Transverse colon (tissue), 4 donors: ENCODE results near the gene NFYA. TPM values are rescaled to one million over a fixed set of nuclear protein-coding genes. Genes with fewer than 3 reads are reported as not detected.

ENCODE experiments used
- DNase-seq: peaks from one replicate; pipeline ENCODE4 v3.0.0-alpha.2; 2019
- H3K27ac ChIP-seq, 4 donors: fragments of 200-600 bp; sonication (generic); 2 replicates each; pipeline ENCODE4 v1.5.1; 2016 to 2018; ENCODE audit warnings: inconsistent platforms in 4 of 4
- H3K27me3 ChIP-seq: fragments of 200-600 bp; sonication (generic); 2 replicates; pipeline ENCODE4 v1.5.1; 2017; ENCODE audit warnings: inconsistent platforms
- H3K36me3 ChIP-seq, 4 donors: fragments of 200-600 bp; sonication (generic); 2 replicates each; pipeline ENCODE4 v1.5.1; 2017 to 2019; ENCODE audit warnings: inconsistent platforms in 4 of 4
- H3K4me1 ChIP-seq, 4 donors: fragments of 200-600 bp; sonication (generic); 2 replicates each; pipeline ENCODE4 v1.5.1; 2017 to 2020; ENCODE audit warnings: inconsistent platforms in 4 of 4
- H3K4me3 ChIP-seq, 4 donors: fragments of 200-600 bp; sonication (generic); 1 replicate in 1 of 4; 2 replicates in 3 of 4; pipeline versions ENCODE4 v1.5.1 to v1.6.1; 2017 to 2019; ENCODE audit warnings: inconsistent platforms in 4 of 4
- H3K9me3 ChIP-seq, 2 donors: fragments of 200-600 bp; sonication (generic); 2 replicates each; pipeline ENCODE4 v1.5.1; 2017 to 2019; ENCODE audit warnings: inconsistent platforms in 2 of 2
- EP300 ChIP-seq: sonication (generic); formaldehyde crosslinking; IDR thresholded peaks from one replicate; pipeline ENCODE4 v1.6.1; 2017; ENCODE audit warnings: antibody characterized with exemption, low read depth
- POLR2A ChIP-seq: fragments of 450-650 bp; IDR thresholded peaks from one replicate; pipeline ENCODE4 v1.6.1; 2016; ENCODE audit warnings: antibody characterized with exemption, mild to moderate bottlenecking, moderate library complexity
- POLR2AphosphoS5 ChIP-seq, 3 donors: sonication (generic); formaldehyde crosslinking; IDR thresholded peaks; one replicate each; pipeline ENCODE4 v1.6.1; 2016; ENCODE audit warnings: antibody characterized with exemption in 3 of 3
- WGBS, 2 donors: methylation state at CpG; one replicate each; pipeline ENCODE4 v1.1.5; 2018; ENCODE audit warnings: low coverage in 1 of 2; 5-methylcytosine and 5-hydroxymethylcytosine counted together
- in situ Hi-C, 4 donors: fragments of 200-750 bp; cut with MboI; loops; one replicate each; pipeline versions ENCODE4 v1.15.0 to v1.15.1; 2017; ENCODE audit warnings: low sequenced_read_pairs in 3 of 4, low pct_ligation_motif_present in 1 of 4, low pct_unique_long_range_greater_than_20kb in 1 of 4
- intact Hi-C: fragments of 100-400 bp; cut with DNase I; formaldehyde crosslinking; loops from one replicate; pipeline ENCODE4 v1.15.1; 2023; ENCODE audit warnings: low total_unique reads
- total RNA-seq, 4 donors: library from RNA; depleted of rRNA; stranded (reverse); fragments of >200 nt; gene quantifications; one replicate each; pipeline ENCODE4 v1.1.0, GENCODE V29; 2016
- TF ChIP-seq, protein P1 (sequence below), 5 experiments: fragments of 200-600 bp in 3 of 5; fragments of 450-650 bp in 2 of 5; sonication (generic) in 3 of 5; IDR thresholded peaks; 1 replicate in 2 of 5; 2 replicates in 3 of 5; pipeline ENCODE4 v1.5.1; 2016 to 2017; ENCODE audit warnings: antibody characterized with exemption in 5 of 5, inconsistent platforms in 3 of 5, mild to moderate bottlenecking in 2 of 5, moderate library complexity in 1 of 5

Gene NFYA
- total RNA-seq, 4 donors from 2014 or later: 11.1 to 64.3 (median 20.9) TPM

DNA sequence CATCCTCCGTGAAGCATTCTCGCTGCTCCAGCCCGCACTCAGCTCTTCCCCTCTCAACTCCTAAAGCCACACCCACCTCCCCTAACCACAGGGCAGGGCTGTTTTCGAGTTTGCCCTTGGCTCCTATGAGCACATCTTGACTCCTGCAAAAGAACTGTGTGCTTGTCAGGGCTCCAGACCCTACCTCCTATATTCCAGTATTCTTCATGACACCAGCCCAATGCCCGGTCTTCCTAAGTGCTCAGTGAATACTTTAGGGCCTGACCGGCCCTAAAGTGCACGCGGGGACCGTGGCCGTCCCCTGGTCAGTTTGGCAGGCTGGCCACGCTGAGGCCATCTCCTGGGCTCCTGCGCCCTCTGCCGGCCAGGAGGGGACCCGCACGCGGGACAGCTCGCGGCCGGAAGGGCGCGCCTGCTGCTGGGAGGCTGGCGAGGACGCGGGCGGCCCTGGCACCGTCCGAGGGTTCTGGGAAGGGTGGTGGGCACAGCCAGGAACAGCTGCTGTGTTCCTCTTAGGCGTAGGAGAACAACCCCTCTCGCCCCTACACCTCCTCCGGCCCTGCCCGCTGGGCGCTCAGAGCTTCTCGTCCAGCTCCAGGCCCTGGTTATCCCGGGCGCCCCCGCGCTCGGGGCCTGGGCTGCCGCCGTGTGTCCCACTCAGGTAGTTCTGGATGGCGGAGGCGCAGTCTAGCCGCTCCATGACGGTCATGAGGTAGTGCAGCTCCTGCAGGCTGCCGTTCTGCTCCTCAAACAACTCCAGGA is 44.8 kb upstream of the NFYA start:
- intact Hi-C loops: no loop called here
- DNase-seq: peak; percentile 88
- H3K27ac ChIP-seq: peak overlapping the region; percentile 9 to 73 (median 70)
- H3K9me3 ChIP-seq: no peaks in the 10 kb centered on the region
- no peaks in the 10 kb centered on the region for H3K27me3 ChIP-seq
- 10 to 11% methylated on average over 2 to 45 of the region's 45 CpGs for WGBS, 2 donors
- H3K4me1 ChIP-seq: peaks cover 9 to 20% (median 12%) of the 10 kb centered on the region in 4 donors
- H3K4me3 ChIP-seq: peak overlapping the region; percentile 0 to 52 (median 40)
- no peaks in the 10 kb centered on the region for H3K36me3 ChIP-seq
- TF ChIP-seq POLR2A: peak; percentile 26
- TF ChIP-seq POLR2AphosphoS5 (IDR thresholded peaks at IDR 0.05): peak in 2 of 3 donors; percentile 30
- TF ChIP-seq EP300: no peak
- TF ChIP-seq, protein P1, sequence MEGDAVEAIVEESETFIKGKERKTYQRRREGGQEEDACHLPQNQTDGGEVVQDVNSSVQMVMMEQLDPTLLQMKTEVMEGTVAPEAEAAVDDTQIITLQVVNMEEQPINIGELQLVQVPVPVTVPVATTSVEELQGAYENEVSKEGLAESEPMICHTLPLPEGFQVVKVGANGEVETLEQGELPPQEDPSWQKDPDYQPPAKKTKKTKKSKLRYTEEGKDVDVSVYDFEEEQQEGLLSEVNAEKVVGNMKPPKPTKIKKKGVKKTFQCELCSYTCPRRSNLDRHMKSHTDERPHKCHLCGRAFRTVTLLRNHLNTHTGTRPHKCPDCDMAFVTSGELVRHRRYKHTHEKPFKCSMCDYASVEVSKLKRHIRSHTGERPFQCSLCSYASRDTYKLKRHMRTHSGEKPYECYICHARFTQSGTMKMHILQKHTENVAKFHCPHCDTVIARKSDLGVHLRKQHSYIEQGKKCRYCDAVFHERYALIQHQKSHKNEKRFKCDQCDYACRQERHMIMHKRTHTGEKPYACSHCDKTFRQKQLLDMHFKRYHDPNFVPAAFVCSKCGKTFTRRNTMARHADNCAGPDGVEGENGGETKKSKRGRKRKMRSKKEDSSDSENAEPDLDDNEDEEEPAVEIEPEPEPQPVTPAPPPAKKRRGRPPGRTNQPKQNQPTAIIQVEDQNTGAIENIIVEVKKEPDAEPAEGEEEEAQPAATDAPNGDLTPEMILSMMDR (IDR thresholded peaks at IDR 0.05): peak; percentile 97 to 99 (median 99)
- in situ Hi-C loops: loop anchor here in 3 of 4 donors (10.0 to 25.0 kb wide), 3 partner anchors 133 to 1666 kb away; no protein-coding TSS in a partner anchor

DNA sequence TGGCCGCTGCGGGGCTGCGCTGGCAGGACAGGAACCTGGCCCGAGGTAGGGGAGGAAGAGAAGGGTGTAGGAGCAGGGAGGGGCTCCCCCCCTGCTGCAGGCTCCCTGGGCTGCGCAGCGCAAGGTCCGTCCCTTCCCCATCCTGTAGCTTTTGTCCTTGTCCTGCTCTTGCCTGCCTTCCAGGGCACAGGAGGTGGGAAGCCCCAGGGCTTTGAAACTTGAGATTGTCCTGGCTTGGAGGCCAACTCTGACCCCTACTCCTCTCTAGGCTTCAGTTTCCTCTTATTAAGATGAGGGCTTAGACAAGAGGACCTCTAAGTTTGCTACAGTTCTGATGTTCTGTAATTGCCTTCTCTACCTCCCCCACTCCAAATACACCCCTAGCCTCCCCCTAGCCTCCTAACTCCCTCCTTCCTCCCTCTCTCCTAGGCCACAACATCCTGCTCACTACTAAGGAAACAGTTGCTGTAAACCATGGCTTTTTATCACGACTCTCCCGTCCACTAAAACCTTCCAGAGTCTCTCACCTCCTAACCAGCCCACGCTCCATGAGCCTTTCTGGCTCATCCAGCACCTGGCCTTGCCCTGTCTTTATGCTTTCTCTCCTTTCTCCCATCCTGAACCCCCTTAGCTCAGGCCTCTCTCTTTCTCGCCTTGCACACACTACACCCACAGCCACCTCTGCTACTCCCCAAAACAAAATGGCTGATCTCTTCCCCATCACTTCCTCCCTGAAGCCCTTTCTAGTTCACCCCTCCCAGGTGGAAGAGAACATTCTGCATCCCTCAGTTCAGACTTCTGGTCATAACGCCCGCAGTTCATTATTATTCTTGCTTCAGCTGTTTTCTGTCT is 44.0 kb upstream of the NFYA start:
- Histone ChIP-seq H3K36me3 (no peaks in the 10 kb centered on the region), H3K4me1 (peaks cover 9 to 20% (median 12%) of the 10 kb centered on the region in 4 donors), H3K9me3 (no peaks in the 10 kb centered on the region), H3K27ac (peak overlapping the region; percentile 9 to 73 (median 70)), H3K4me3 (peak overlapping the region; percentile 0 to 52 (median 40)), H3K27me3 (no peaks in the 10 kb centered on the region)
- in situ Hi-C loops (loop anchor here in 3 of 4 donors (10.0 to 25.0 kb wide), 3 partner anchors 134 to 1666 kb away; no protein-coding TSS in a partner anchor), intact Hi-C loops (no loop called here)
- no peak for DNase-seq
- TF ChIP-seq EP300 (no peak), POLR2AphosphoS5 (IDR thresholded peaks at IDR 0.05) (no peak), POLR2A (no peak)
- TF ChIP-seq, protein P1 (IDR thresholded peaks at IDR 0.05): no peak
- WGBS, 2 donors: 66 to 79% methylated on average over 3 to 13 of the region's 13 CpGs

DNA sequence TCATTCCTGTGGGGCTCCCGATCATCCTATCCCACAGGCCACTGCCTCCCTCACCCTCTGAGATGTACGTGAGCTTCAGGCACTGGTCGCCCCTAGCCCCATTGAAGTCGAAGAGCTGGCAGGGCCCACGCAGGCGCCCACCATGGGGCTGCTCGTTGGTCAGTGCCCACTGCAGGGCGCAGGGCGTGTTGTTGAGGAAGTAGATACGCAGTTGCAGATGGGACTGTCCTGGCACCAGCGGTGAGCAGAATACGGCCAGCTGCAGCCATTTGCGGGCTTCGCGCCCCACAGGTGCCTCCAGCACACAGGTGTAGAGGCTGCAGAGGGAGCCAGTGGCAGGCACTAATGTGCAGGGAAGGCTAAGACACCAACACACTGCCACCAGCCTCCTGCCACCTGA is 39.9 kb upstream of the NFYA start:
- no peak for DNase-seq
- Histone ChIP-seq H3K4me1 (peaks cover 4 to 11% (median 7%) of the 10 kb centered on the region in 4 donors), H3K27me3 (no peaks in the 10 kb centered on the region), H3K36me3 (no peaks in the 10 kb centered on the region), H3K27ac (no peak overlapping the region), H3K4me3 (no peak overlapping the region), H3K9me3 (no peaks in the 10 kb centered on the region)
- intact Hi-C loops (loop anchor here (10.0 kb wide), 1 partner anchor 138 kb away; no protein-coding TSS in a partner anchor), in situ Hi-C loops (loop anchor here in 2 of 4 donors (25.0 kb wide), 2 partner anchors 1046 to 1671 kb away; no protein-coding TSS in a partner anchor)
- no peak for TF ChIP-seq POLR2A
- WGBS, 2 donors: 91% methylated on average over 15 of the region's 15 CpGs; no CpG with 5 or more reads in 1 of the 2 donors

DNA sequence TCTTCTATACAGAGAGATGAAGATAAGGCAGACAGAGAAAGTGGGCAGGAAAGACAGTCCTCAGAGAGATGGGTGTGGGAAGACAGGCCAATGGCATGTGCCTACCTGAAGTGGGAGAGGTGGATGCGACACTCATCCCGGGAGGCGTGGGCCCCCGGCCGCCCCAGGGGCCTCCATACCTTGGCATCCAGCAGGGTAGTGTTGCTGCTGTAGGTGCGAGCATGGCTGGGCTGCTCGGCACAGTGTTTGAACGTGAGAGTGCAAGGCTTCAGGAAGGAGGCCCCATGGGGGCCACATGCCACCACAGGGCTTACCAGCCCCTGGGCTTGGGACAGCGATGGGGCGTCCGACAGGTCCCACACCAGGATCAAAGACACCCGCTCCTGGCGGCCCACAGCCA is 39.0 kb upstream of the NFYA start:
- no peaks in the 10 kb centered on the region for H3K36me3 ChIP-seq
- H3K9me3 ChIP-seq: no peaks in the 10 kb centered on the region
- peaks cover 0 to 5% (median under 1%) of the 10 kb centered on the region in 4 donors for H3K4me1 ChIP-seq
- TF ChIP-seq POLR2AphosphoS5 (IDR thresholded peaks at IDR 0.05) (no peak), EP300 (no peak)
- TF ChIP-seq, protein P1 (IDR thresholded peaks at IDR 0.05): no peak
- WGBS, 2 donors: 96% methylated on average over 7 of the region's 13 CpGs; no CpG with 5 or more reads in 1 of the 2 donors
- no peaks in the 10 kb centered on the region for H3K27me3 ChIP-seq
- DNase-seq: no peak
- H3K27ac ChIP-seq: no peak overlapping the region
- intact Hi-C loops (loop anchor here (10.0 kb wide), 1 partner anchor 139 kb away; no protein-coding TSS in a partner anchor), in situ Hi-C loops (loop anchor here in 2 of 4 donors (25.0 kb wide), 2 partner anchors 1046 to 1671 kb away; no protein-coding TSS in a partner anchor)
- H3K4me3 ChIP-seq: no peak overlapping the region
